Measurements from ENCODE around the gene CCDC74A.
"Not testable (repeated sequence)": the region's sequence is repeated elsewhere in the genome, so short reads cannot be mapped to it uniquely, and the experiment has no call there.

Gene CCDC74A

DNA sequence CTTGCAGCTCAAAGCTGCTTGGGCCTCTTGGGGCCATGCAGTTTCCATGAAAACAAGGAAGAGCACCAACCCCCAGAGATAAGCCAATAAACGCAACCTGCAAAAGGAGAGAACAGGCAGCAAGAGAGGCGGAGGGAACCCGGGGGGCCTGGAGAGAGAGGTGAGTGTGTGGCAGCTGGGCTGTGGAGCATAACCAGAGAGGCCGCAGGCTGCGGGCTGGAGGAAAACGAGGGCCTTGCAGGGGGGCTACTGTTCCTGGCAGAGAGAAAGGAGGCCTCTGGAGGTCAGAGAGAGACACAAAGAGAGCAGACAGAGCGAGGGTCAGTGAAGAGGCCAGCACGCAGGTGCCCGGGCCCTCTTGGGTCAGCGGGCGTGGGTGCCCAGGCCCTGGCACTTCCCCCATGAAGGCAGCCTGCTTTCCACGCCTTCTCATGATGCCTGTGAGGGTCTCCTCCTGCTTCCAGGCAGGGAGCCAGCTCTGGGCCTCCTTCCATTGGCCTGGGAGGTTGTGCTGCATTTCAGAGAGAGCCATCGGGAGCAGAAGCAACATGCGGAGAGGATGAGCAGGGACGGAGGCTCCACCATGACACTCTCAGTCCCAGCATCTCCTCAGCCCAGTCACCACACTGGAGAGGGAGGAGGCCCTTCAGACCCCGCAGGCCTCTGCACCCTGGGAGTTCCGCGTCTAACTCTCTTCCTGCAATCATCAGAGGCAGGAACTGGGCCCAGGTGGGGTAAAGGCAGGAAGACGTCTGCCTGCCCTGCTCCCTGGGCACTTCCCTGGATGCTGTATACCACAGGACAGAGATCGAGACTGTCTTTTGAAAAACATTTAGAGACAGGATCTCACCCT is 36.8 kb upstream of the CCDC74A start:
- H3K27ac ChIP-seq (ENCODE audit: low read depth, low read length); H2AFZ ChIP-seq (ENCODE audit: low read length, unreplicated experiment); H3K27me3 ChIP-seq (ENCODE audit: insufficient read depth, low read length); H3K36me3 ChIP-seq (ENCODE audit: insufficient read depth, low read length): not testable (repeated sequence)
- Histone ChIP-seq H3K4me3 (ENCODE audit: low read depth, low read length) (peak overlapping the region; percentile 90), H3K4me1 (ENCODE audit: control insufficient read depth, insufficient read depth, low read length, unreplicated experiment) (peaks cover 12% of the 10 kb centered on the region), H3K79me2 (ENCODE audit: control insufficient read depth, insufficient read depth, low read length, unreplicated experiment) (peaks cover 51% of the 10 kb centered on the region)

DNA sequence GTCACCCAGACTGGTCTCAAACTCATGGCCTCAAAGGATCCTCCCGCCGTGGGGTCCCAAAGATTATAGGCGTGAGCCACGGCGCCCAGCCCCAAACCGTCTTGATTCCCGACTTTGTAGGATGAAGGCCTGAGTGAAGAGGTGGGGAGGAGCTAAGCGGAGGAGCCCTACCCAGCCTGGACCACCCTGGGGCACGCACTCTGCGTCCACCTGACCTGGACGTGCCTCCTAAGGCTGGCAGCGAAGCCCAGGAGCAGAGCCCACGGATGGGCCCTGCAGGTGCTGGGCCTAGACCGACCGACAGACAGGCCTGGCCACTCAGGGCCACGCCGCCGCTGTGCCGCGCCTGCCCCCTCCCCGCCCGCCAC is 36.2 kb upstream of the CCDC74A start:
- H2AFZ ChIP-seq (ENCODE audit: low read length, unreplicated experiment): peak overlapping the region; percentile 75
- H3K79me2 ChIP-seq (ENCODE audit: control insufficient read depth, insufficient read depth, low read length, unreplicated experiment): peaks cover 57% of the 10 kb centered on the region
- H3K27me3 ChIP-seq (ENCODE audit: insufficient read depth, low read length); H3K27ac ChIP-seq (ENCODE audit: low read depth, low read length); H3K36me3 ChIP-seq (ENCODE audit: insufficient read depth, low read length): not testable (repeated sequence)
- H3K4me3 ChIP-seq (ENCODE audit: low read depth, low read length): peak overlapping the region; percentile 90
- H3K4me1 ChIP-seq (ENCODE audit: control insufficient read depth, insufficient read depth, low read length, unreplicated experiment): peaks cover 12% of the 10 kb centered on the region

DNA sequence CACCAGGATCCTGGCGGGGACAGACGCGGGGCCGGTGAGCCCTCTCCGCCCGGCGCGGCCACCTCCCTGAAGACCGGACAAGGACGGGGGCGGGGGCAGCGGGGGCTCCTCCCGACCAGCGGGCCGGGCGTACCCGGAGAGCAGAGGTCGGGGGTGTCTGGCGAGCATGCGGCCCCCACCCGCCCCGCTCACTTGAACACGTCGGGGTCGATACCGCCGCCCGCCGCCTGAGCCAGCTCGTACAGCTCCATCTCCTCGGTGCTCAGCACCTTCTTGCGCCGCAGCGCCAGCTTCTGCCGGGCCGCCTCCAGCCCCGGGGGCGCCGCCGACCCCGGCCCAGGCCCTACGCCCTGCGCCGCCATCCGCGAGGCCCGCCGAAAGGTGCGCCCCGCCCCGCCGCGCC is 35.7 kb upstream of the CCDC74A start, which contains the start of gene MZT2A:
TSS of gene MZT2A (minus strand) at position 383 of the 403 bp plus-strand sequence. CDS start at position 362, 21 bp downstream.
- H3K79me2 ChIP-seq (ENCODE audit: control insufficient read depth, insufficient read depth, low read length, unreplicated experiment): peaks cover 62% of the 10 kb centered on the region
- not testable (repeated sequence) for H3K36me3 ChIP-seq (ENCODE audit: insufficient read depth, low read length); H3K27me3 ChIP-seq (ENCODE audit: insufficient read depth, low read length)
- peaks cover 12% of the 10 kb centered on the region for H3K4me1 ChIP-seq (ENCODE audit: control insufficient read depth, insufficient read depth, low read length, unreplicated experiment)
- H3K4me3 ChIP-seq (ENCODE audit: low read depth, low read length): peak within 1 kb of the TSS; percentile 90
- peak within 1 kb of the TSS; percentile 69 for H3K27ac ChIP-seq (ENCODE audit: low read depth, low read length)
- peak within 1 kb of the TSS; percentile 75 for H2AFZ ChIP-seq (ENCODE audit: low read length, unreplicated experiment)

DNA sequence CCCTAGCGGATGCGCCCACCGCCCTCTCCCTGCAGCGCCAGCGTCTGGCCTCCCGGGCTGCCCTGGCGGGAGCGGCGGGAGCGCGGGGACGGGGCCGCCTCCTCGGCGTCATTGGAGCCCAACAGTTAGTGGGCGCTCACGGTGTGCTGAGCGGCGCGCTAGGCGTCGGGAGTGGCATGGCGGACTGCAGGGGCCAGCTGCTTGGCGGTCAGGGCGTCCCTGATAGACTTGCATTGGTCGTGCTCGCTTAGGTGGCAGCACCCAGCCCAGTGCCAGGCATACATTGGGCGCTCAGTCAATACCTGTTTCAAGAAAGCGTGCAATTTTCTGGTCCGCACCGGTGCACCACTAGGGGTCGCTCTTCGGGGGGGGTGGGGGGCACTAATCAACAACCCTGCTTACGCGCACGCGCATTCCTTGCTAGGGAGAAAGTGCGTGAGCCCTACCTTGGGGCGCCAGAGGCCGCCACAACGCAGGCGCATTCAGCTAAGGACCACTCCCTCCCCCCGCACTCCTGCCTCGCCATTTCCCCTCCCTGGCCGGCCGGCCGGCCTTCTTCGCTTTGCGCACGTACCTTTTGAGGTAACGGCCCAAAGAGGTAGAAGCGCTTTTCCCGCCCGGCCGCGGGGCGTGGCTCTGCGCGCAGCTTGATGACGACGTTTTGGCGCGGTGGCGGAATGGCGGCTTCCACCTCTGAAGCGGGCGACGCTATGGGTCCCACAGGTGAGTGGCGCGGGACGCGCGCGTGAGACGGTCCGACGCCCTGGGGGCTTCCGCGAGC is 35.1 kb upstream of the CCDC74A start:
- H3K79me2 ChIP-seq (ENCODE audit: control insufficient read depth, insufficient read depth, low read length, unreplicated experiment): peaks cover 68% of the 10 kb centered on the region
- H3K27me3 ChIP-seq (ENCODE audit: insufficient read depth, low read length): no peaks in the 10 kb centered on the region
- H3K4me3 ChIP-seq (ENCODE audit: low read depth, low read length): peak overlapping the region; percentile 90
- peak overlapping the region; percentile 41 for H2AFZ ChIP-seq (ENCODE audit: low read length, unreplicated experiment)
- 0 out of 2 replicates have a peak, but pooled peaks cover 2% of the 10 kb centered on the region for H3K36me3 ChIP-seq (ENCODE audit: insufficient read depth, low read length)
- H3K27ac ChIP-seq (ENCODE audit: low read depth, low read length): peak overlapping the region; percentile 69
- peaks cover 12% of the 10 kb centered on the region for H3K4me1 ChIP-seq (ENCODE audit: control insufficient read depth, insufficient read depth, low read length, unreplicated experiment)

DNA sequence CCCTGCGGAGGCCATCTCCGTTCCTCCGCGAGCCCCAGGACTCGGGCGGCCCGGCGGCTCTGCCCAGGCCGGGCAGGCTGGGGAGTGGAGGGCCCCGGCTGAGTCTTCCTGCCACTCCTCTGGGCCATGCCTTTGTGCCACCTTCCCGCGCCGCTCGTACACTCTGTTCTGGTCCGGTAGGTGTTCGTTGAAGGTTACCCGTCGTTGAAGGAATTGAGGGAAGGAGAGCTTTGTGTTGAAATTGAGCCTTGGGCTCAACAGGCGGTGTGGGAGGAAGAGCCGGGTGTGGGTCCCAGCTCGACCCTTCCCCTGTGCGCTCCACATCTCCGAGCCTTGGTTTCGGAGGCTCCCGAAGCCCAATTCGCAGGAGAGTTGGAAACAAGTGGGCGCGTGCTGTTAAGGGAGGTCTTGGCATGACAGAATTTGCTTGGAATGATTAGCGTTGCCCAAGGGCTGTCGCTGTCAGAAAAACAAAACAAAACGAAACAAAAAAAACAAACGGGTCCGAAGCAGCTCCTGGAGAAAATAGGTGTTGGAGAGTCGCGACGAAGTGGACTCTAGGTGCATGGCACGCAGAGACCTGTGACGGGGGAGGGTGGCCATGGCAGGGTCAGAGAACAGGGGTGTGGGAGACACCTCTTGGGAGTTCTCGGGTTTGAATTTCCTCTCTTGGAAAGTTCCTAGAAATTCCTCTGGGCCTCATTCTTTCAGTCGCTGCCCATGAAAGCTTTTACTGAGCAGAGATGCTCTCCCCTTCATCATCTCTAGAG is 34.3 kb upstream of the CCDC74A start:
- Histone ChIP-seq H3K27me3 (ENCODE audit: insufficient read depth, low read length) (no peaks in the 10 kb centered on the region), H3K79me2 (ENCODE audit: control insufficient read depth, insufficient read depth, low read length, unreplicated experiment) (peaks cover 73% of the 10 kb centered on the region), H3K27ac (ENCODE audit: low read depth, low read length) (peak overlapping the region; percentile 69), H2AFZ (ENCODE audit: low read length, unreplicated experiment) (peak overlapping the region; percentile 41), H3K36me3 (ENCODE audit: insufficient read depth, low read length) (0 out of 2 replicates have a peak, but pooled peaks cover 2% of the 10 kb centered on the region), H3K4me3 (ENCODE audit: low read depth, low read length) (peak overlapping the region; percentile 90), H3K4me1 (ENCODE audit: control insufficient read depth, insufficient read depth, low read length, unreplicated experiment) (peaks cover 17% of the 10 kb centered on the region)

DNA sequence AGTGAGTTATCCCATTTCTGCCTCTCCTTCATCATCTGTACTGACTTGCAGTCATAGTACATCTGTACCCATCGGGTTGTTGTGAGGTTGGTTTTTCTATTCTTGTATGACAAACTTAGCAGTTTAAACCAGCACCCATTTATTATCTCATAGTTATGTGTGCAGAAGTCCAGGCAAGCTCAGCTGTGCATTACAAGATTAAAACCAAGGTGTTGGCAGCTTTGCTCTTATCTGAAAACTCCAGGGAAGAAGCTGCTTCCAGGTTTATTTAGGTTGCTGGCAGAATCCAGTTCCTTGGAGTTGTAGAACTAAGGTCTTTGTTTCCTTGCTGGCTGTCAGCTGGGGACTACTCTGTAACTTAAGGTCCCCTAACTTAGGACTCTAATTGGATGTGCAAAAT is 32.2 kb upstream of the CCDC74A start:
- H3K79me2 ChIP-seq (ENCODE audit: control insufficient read depth, insufficient read depth, low read length, unreplicated experiment): peaks cover 68% of the 10 kb centered on the region

DNA sequence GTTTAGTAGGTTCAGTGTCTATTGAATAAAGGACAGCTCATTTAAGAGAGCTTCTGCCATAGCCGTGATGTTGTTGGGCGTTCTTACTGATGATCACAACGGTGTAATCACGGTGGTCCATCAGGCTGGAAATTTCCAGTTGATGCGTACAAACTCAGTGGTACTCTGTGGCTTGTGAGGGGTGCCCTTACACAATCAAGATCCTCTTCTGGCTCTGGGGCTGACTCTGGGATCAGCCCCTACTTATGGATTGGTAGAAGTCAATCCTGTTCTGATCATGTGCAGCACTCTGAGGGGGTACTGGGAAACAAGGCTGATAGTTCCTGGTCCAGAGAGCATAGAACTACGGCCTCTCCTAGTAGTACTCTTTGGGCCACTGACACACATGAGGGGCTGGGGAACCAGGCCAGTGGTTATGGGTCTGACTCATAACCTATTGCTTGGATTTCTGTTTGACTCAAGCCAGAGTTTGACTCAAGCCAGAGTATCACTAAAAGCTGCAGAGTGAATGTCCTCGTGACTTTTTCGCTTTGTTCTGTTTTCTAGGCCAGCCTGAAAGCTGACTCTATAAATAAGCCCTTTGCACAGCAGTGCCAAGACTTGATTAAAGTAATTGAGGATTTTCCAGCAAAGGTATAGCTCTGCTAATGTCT is 29.2 kb upstream of the CCDC74A start:
- peaks cover 51% of the 10 kb centered on the region for H3K79me2 ChIP-seq (ENCODE audit: control insufficient read depth, insufficient read depth, low read length, unreplicated experiment)
- not testable (repeated sequence) for H3K4me3 ChIP-seq (ENCODE audit: low read depth, low read length)

More for the DNA sequence above, 32.2 kb upstream of the CCDC74A start:
- not testable (repeated sequence) for H3K27ac ChIP-seq (ENCODE audit: low read depth, low read length); H3K36me3 ChIP-seq (ENCODE audit: insufficient read depth, low read length); H3K27me3 ChIP-seq (ENCODE audit: insufficient read depth, low read length); H2AFZ ChIP-seq (ENCODE audit: low read length, unreplicated experiment); H3K4me3 ChIP-seq (ENCODE audit: low read depth, low read length)
- H3K4me1 ChIP-seq (ENCODE audit: control insufficient read depth, insufficient read depth, low read length, unreplicated experiment): peaks cover 18% of the 10 kb centered on the region

GRCh38 chr2:131503587-131503986 is 24.1 kb upstream of the CCDC74A start:
- not testable (repeated sequence) for H3K4me1 ChIP-seq (ENCODE audit: control insufficient read depth, insufficient read depth, low read length, unreplicated experiment); H3K27me3 ChIP-seq (ENCODE audit: insufficient read depth, low read length); H2AFZ ChIP-seq (ENCODE audit: low read length, unreplicated experiment); H3K36me3 ChIP-seq (ENCODE audit: insufficient read depth, low read length); H3K27ac ChIP-seq (ENCODE audit: low read depth, low read length); H3K4me3 ChIP-seq (ENCODE audit: low read depth, low read length); H3K79me2 ChIP-seq (ENCODE audit: control insufficient read depth, insufficient read depth, low read length, unreplicated experiment)

More for the DNA sequence above, 29.2 kb upstream of the CCDC74A start:
- Histone ChIP-seq H3K4me1 (ENCODE audit: control insufficient read depth, insufficient read depth, low read length, unreplicated experiment) (peaks cover 14% of the 10 kb centered on the region), H3K27ac (ENCODE audit: low read depth, low read length) (peak overlapping the region; percentile 37; the same call in 1 of the 2 replicates)
- H3K36me3 ChIP-seq (ENCODE audit: insufficient read depth, low read length); H3K27me3 ChIP-seq (ENCODE audit: insufficient read depth, low read length); H2AFZ ChIP-seq (ENCODE audit: low read length, unreplicated experiment): not testable (repeated sequence)

GRCh38 chr2:131504082-131504750 is 23.5 kb upstream of the CCDC74A start:
- H2AFZ ChIP-seq (ENCODE audit: low read length, unreplicated experiment); H3K4me1 ChIP-seq (ENCODE audit: control insufficient read depth, insufficient read depth, low read length, unreplicated experiment); H3K36me3 ChIP-seq (ENCODE audit: insufficient read depth, low read length); H3K79me2 ChIP-seq (ENCODE audit: control insufficient read depth, insufficient read depth, low read length, unreplicated experiment); H3K27me3 ChIP-seq (ENCODE audit: insufficient read depth, low read length); H3K27ac ChIP-seq (ENCODE audit: low read depth, low read length); H3K4me3 ChIP-seq (ENCODE audit: low read depth, low read length): not testable (repeated sequence)

Data from ACC112 (cell line).